HG03342 (cell line): Measurements from ENCODE around the gene SEZ6L.

Experiments
- ATAC-seq: cut with Tn5 transposase; IDR thresholded peaks from one replicate; pipeline ENCODE4 v1.9.1; 2021; ENCODE audit warnings: mild to moderate bottlenecking, moderate library complexity; ENCODE audit not compliant: unreplicated experiment

The SEZ6L gene

GRCh38 chr22:26414347-26414746 is 245.1 kb downstream of the SEZ6L start:
- ATAC-seq: no peak

DNA sequence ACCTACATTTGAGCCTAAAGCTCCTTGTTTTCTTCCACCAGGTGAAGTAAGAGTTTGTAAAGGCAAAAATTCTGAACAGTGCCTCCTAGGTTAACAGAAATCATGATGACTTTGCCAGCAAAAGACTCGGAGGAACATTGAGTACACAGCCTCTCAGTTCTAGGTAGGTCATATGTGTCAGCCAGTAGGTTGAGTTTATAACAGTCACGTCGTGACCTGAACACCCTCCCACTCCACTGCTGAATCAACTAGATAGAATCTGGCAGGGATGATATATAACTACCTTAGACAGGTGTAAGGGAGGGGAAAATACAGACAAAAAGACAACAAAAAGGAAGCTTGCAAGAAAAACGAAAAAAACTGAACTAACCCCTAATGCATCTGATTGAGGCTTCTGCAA is 247.0 kb downstream of the SEZ6L start:
- no peak for ATAC-seq

- no peak for ATAC-seq
Measured at GRCh38 chr22:26416670-26417276, 247.5 kb downstream of the SEZ6L start.

DNA sequence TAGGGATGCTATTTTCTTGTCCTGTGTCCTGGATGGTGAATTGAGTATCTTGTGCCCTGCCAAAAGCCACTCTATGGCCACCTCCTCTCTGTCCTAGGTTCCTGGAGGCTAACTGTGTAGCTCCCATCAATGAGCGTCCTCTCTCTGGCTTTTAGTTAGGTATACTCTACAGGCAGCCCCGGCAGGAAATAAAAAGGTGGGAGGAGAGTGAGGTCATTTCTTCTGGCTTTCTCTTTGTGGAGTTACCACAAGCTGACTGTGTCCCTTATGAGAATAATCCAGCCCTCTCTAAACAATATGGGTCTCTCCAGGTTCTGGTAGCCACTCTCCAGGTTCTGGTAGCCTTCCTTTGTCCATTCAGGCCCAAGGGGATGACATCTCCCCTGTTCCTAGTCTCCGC is 248.1 kb downstream of the SEZ6L start:
- ATAC-seq: no peak

- no peak for ATAC-seq
Measured at GRCh38 chr22:26418620-26419019, 249.4 kb downstream of the SEZ6L start.

DNA sequence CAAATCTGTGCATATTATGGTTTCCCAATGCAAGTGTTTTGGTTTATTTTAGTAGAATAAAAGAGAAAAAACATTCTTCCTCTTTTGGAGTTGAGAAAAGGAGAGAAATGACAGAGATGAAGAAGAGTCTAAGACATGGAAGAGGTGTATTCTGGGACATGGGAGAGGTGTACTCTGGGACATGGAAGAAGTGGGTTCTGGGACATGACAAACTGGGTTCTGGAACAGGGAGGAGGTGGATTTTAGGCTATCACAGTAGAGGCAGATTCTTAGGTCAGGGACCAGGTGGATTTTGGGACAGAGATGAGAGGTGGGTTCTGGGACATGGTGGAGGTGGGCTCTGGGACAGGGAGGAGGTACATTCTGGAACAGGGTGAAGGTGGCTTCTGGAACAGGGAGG is 257.7 kb downstream of the SEZ6L start:
- no peak for ATAC-seq

DNA sequence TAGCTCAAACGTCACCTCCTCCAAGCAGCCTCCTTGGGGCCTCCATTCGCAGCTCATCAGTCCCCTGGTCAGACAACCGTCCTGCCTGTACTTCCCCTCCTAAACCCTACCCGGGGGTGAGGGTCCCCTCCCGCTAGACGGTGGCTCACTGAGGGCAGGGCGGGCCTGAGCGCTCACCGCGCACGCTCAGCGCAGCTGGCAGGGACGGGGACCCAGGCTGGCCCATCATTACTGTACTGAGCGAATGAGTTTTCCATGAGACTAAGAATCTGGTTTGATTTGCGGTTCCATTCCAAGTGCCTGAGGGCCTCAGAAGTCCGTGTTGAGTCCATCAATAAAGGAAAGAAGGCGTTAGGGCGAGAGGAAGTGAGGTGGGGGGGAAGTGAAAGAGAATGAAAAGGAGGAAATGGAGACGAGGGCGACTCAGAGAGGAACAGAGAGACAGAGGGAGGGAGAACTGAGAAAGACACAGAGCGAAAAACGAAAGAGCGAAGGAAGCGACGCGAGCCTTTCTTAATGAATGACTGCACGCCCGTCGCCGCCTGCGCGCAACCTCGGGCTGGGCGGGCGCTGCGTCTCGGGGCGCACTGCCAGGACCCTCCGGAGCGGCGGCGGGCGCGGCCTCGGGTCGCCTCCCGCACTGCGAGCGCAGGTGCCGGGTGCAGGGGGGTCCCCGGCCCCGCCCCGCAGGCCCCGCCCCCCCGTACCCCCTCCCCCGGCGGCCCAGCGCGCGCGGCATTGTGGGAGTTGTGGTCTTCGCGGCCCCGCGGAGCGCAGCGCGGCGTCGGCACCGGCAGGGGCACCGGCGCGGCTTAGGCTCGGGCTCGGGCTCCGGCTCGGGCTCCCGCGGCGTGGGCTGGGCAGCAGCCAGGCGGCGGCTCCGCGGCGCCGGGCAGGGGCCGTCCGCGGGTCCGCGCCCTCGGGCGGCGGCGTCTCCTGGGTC is 259.5 kb downstream of the SEZ6L start, which contains the start of gene ASPHD2:
Gene ASPHD2 (plus strand): TSS at position 746 of the 943 bp plus-strand sequence. CDS start 4,356 bp downstream, outside the sequence.
- ATAC-seq: peak; percentile 73

DNA sequence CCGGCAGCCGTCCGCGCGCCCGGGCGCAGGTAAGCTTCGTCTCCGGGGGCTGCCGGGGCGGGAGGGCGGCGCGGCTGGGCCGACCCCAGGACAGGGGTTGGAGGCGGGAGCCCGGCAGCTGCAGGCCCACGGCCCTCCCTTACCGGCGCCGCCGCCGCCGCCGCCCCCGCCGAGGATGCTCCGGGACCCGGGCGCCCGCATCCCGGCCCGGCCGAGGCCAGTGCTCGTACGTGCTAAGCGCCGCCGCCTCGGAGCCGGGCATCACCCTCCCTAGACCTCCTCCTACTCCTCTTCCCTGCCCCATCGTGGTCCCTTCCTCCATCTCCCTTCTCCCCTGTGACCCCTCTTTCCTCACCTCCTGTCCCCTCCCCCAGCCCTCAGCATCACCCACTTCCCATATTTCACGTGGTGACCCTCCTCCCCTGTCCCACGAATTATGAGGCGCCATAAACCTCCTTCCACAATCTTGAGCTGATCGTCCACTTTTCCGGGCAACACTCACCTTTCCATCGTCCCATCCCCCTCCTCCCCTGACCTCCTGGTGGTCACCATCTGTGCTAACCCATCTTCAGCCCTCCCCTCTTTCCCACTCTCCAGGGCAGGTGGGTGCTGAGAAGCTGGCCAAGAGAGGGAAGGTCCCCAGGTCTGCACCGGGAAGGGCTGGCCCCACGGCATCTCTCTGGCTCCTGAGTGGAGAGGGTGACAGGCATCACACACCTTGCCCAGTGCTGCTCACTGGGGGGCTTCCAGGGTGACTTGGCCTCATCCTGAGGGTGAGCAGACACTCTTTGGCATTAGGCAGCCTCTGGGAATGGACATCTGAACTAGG is 260.4 kb downstream of the SEZ6L start:
- ATAC-seq: peak; percentile 5

DNA sequence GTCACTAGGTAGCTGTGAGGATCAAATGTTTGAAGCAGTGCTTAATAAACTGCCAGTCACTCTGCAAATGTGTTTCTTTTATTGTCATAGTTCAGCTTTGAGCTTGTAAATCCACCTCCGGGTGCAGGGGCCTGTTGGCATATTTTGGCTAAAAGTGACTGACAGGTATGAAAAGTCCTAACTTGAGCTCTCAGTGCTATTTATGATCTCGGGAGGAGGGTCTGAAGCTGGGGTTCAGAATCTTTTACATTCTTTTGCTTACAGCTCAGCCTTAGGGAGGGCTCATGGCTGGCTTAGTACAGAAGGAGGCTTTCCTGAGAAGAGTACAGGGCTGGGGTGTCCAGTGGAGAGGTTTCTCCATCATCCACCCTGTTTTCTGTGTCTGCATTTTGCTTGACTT is 261.3 kb downstream of the SEZ6L start:
- ATAC-seq: no peak

DNA sequence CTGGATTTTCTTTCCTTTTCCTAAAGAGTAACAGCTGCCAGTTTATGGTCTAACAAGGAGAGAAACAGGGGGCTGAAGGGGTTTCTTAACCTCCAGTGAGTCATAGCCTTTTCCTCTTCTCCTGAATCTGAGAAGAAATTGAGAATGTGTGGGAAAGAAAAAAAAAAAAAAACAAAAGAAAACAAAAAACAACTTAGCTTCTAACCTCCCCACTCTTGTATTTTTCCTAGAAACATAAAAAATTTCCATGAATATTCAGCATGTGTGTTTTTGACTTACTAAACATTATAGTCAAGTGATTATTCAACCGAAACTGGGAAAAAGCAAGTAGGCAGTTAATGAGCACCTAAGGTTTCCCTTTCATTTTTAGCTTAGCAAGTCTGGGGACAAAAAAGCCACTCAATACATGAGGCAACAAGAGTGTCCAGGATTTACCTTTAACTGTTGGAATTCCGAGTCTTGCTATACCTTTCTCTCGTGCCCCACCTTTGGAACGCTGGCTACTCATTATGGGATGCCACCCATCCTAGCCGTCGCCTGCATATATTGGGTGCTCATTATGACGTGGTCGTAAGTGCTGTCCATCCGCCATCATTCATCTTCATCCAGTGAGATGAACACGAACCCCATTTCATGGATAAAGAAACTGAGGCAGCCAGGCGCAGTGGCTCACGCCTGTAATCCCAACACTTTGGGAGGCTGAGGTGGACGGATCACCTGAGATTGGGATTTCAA is 262.2 kb downstream of the SEZ6L start:
- ATAC-seq: no peak

GRCh38 chr22:26432619-26433311 is 263.5 kb downstream of the SEZ6L start:
- no peak for ATAC-seq
